GM23248 (cell line): ENCODE data around the gene PLXND1. TPM values are rescaled to one million over a fixed set of nuclear protein-coding genes. Genes with fewer than 3 reads are reported as not detected.

ENCODE experiments used
- DNase-seq: peaks from one replicate; pipeline ENCODE4 v3.0.0-alpha.2; 2015
- H2AFZ ChIP-seq: fragments of 200-600 bp; sonication (generic); 2 replicates; pipeline ENCODE4 v1.6.1; 2016; ENCODE audit warnings: antibody characterized with exemption
- H3F3A ChIP-seq: fragments of 200-600 bp; sonication (generic); 2 replicates; pipeline ENCODE4 v1.6.1; 2016; ENCODE audit warnings: mild to moderate bottlenecking, antibody characterized with exemption, mixed run types; ENCODE audit not compliant: insufficient read depth
- H3K27ac ChIP-seq: fragments of 200-600 bp; sonication (generic); 2 replicates; pipeline ENCODE4 v1.5.1; 2016; ENCODE audit warnings: mild to moderate bottlenecking
- H3K27me3 ChIP-seq: fragments of 200-600 bp; sonication (generic); replicated peaks from 2 replicates; pipeline ENCODE4 v1.6.1; 2016; ENCODE audit warnings: mild to moderate bottlenecking; ENCODE audit not compliant: insufficient read depth
- H3K36me3 ChIP-seq: fragments of 200-600 bp; sonication (generic); 2 replicates; pipeline ENCODE4 v1.6.1; 2016; ENCODE audit warnings: low read depth, mild to moderate bottlenecking
- H3K4me1 ChIP-seq: fragments of 200-600 bp; sonication (generic); 2 replicates; pipeline ENCODE4 v1.6.1; 2016; ENCODE audit warnings: mild to moderate bottlenecking; ENCODE audit not compliant: insufficient read depth
- H3K4me2 ChIP-seq: fragments of 200-600 bp; sonication (generic); one replicate; pipeline ENCODE4 v1.6.1; 2016; ENCODE audit warnings: mild to moderate bottlenecking; ENCODE audit not compliant: unreplicated experiment
- H3K4me3 ChIP-seq: fragments of 200-600 bp; sonication (generic); 2 replicates; pipeline ENCODE4 v1.5.1; 2016; ENCODE audit warnings: mild to moderate bottlenecking
- H3K79me2 ChIP-seq: fragments of 200-600 bp; sonication (generic); 2 replicates; pipeline ENCODE4 v1.6.1; 2016; ENCODE audit warnings: mild to moderate bottlenecking; ENCODE audit not compliant: insufficient read depth
- H3K9ac ChIP-seq: fragments of 200-600 bp; sonication (generic); 2 replicates; pipeline ENCODE4 v1.6.1; 2016; ENCODE audit warnings: mild to moderate bottlenecking
- H3K9me2 ChIP-seq: fragments of 200-600 bp; sonication (generic); 2 replicates; pipeline ENCODE4 v1.6.1; 2016; ENCODE audit warnings: mixed run types, mild to moderate bottlenecking, moderate library complexity; ENCODE audit not compliant: insufficient read depth
- H3K9me3 ChIP-seq: fragments of 200-600 bp; sonication (generic); one replicate; pipeline ENCODE4 v1.6.1; 2017; ENCODE audit warnings: low read depth
- H4K20me1 ChIP-seq: fragments of 200-600 bp; sonication (generic); 2 replicates; pipeline ENCODE4 v1.6.0; 2016; ENCODE audit not compliant: insufficient read depth
- EZH2 ChIP-seq: fragments of 200-600 bp; sonication (generic); IDR thresholded peaks from 2 replicates; pipeline ENCODE4 v1.6.1; 2018; ENCODE audit warnings: antibody characterized with exemption, mild to moderate bottlenecking; ENCODE audit not compliant: insufficient read depth, poor library complexity, severe bottlenecking
- EZH2phosphoT487 ChIP-seq: fragments of 200-600 bp; sonication (generic); IDR thresholded peaks from 2 replicates; pipeline ENCODE4 v1.6.1; 2018; ENCODE audit warnings: antibody characterized with exemption, moderate library complexity, mild to moderate bottlenecking, low read depth; ENCODE audit not compliant: insufficient read depth
- WGBS, 2 experiments: methylation state at CpG; one replicate each; pipeline ENCODE4 v1.1.6; 2015 to 2017; ENCODE audit warnings: low lambda C conversion rate in 2 of 2, low coverage in 1 of 2; ENCODE audit errors: missing lambda C conversion rate in 2 of 2; 5-methylcytosine and 5-hydroxymethylcytosine counted together
- in situ Hi-C: fragments of 300-500 bp; cut with MboI; formaldehyde crosslinking; loops from 2 replicates; pipeline ENCODE4 v1.15.0; 2020
- polyA plus RNA-seq: library from polyadenylated mRNA; unstranded; fragments of >200 nt; fragmentation: Nextera tagmentation; extraction: Ambion mirVana; gene quantifications from 2 replicates; pipeline ENCODE4 v1.2.1, GENCODE V29; 2016
- total RNA-seq: library from RNA; depleted of rRNA; stranded (reverse); fragments of >200 nt; shearing (Covaris generic); gene quantifications from 2 replicates; pipeline ENCODE4 v1.2.3, GENCODE V29; 2014

Gene PLXND1
- total and polyA plus RNA-seq, 2 experiments from 2014 or later, result 37.4 to 83.0 TPM

DNA sequence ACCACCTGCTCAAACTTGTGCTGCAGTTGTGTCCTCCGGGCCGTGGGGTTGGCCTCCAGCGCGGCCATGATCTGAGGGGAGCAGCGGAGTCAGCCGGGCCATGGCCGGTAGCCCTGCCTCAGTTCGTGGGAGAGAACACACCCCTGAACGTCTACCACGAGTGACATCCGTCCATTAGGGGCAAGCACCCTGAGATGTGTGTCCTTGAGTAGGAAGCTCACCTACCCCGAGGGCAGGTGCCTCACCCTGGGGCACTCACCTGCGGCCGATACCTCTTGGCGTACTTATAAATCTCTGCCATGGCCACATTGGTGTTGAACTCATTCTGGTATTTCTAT, 50.1 kb downstream of the PLXND1 start:
- 94 to 98% methylated on average over 15 of the region's 15 CpGs for WGBS, 2 experiments
- no peaks in the 10 kb centered on the region for H3K79me2 ChIP-seq
- in situ Hi-C loops, result no loop called here
- no peak for DNase-seq
- H2AFZ ChIP-seq, result no peak overlapping the region
- H3K9me3 ChIP-seq, result no peaks in the 10 kb centered on the region
- no peaks in the 10 kb centered on the region for H4K20me1 ChIP-seq
- no peak overlapping the region for H3K27ac ChIP-seq
- peaks cover 4% of the 10 kb centered on the region; the same call in 1 of the 2 replicates for H3K36me3 ChIP-seq
- no peak overlapping the region for H3K4me3 ChIP-seq
- no peak overlapping the region for H3K4me2 ChIP-seq
- TF ChIP-seq EZH2, result no peak
- TF ChIP-seq EZH2phosphoT487, result no peak
- H3K4me1 ChIP-seq, result peaks cover 34% of the 10 kb centered on the region
- no peak overlapping the region for H3K9ac ChIP-seq
- no peaks in the 10 kb centered on the region for H3K9me2 ChIP-seq
- H3F3A ChIP-seq, result peaks cover 23% of the 10 kb centered on the region; the same call in 1 of the 2 replicates
- H3K27me3 ChIP-seq, result no peaks in the 10 kb centered on the region

DNA sequence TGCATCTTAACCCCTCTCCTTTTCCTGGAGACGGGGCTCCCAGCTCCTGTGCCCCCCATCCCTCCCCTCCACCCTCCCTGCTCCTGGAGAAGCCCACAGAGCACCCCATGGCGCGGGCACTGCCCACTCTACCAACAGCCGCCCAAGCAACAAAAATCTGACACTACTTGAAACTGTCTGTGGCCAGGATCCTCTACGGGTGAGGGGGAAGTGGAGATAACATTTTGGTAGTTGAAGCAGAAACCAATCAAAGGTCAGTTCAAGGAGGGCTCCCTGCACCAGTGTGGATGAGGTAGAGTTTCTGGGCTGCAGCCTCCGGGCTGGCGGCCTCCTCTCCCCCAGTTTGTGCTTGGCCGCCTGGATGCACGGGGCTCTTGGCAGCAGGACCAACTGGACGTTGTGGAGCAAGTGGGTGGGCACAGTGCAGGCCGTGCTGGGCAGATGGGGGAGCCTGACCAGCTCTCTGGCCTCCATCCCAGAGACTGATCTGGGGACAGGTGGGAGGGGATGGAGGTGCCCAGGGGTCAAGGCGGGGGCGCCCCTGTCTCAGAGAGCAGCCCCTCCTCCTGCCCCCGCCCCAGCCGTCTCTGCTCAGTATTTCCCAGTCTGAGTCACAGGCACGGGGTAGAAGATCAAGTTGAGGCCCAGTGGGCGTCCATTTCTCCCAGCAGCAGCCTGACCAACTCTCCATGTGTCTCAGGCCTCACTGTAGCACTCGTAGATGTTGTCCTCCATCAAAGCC, 50.7 kb downstream of the PLXND1 start:
- Histone ChIP-seq H3K4me2 (no peak overlapping the region), H3K4me1 (peaks cover 30% of the 10 kb centered on the region), H3K36me3 (peaks cover 4% of the 10 kb centered on the region; the same call in 1 of the 2 replicates), H3K9me3 (no peaks in the 10 kb centered on the region), H3F3A (peaks cover 22% of the 10 kb centered on the region; the same call in 1 of the 2 replicates), H2AFZ (no peak overlapping the region), H3K9ac (no peak overlapping the region), H3K27me3 (no peaks in the 10 kb centered on the region), H4K20me1 (no peaks in the 10 kb centered on the region), H3K27ac (no peak overlapping the region), H3K9me2 (no peaks in the 10 kb centered on the region), H3K4me3 (no peak overlapping the region), H3K79me2 (no peaks in the 10 kb centered on the region)
- WGBS, 2 experiments, result 88 to 90% methylated on average over 17 to 18 of the region's 18 CpGs
- in situ Hi-C loops, result no loop called here
- no peak for DNase-seq
- TF ChIP-seq EZH2phosphoT487 (no peak), EZH2 (no peak)

DNA sequence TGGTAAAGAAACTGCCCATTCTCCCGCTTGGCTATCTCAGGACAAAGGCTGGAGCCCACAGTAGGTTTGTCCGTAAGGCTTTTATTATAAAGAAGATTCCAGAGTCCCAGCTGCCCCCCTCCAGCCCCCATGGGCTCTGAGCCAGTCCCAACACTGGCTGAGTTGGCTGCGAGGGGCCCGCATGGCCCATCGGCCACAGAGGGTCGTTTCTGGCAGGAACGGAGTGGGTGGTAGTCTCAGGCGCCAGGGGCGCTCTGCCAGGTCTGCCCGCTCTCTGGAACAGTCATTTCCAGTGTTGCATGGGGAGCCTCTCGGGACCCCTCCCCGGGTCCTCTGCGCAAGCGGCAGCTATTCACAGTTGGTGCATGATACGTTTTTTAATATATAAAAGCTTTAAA, 51.3 kb downstream of the PLXND1 start:
- no peaks in the 10 kb centered on the region for H3K9me3 ChIP-seq
- in situ Hi-C loops, result no loop called here
- no peak for DNase-seq
- H2AFZ ChIP-seq, result no peak overlapping the region
- 83 to 87% methylated on average over 15 of the region's 15 CpGs for WGBS, 2 experiments
- H3K4me1 ChIP-seq, result peaks cover 23% of the 10 kb centered on the region
- no peak overlapping the region for H3K9ac ChIP-seq
- TF ChIP-seq EZH2phosphoT487, result no peak
- no peak for TF ChIP-seq EZH2
- H3K4me2 ChIP-seq, result no peak overlapping the region
- H3K27ac ChIP-seq, result no peak overlapping the region
- H3K36me3 ChIP-seq, result peaks cover 4% of the 10 kb centered on the region; the same call in 1 of the 2 replicates
- no peaks in the 10 kb centered on the region for H3K9me2 ChIP-seq
- no peaks in the 10 kb centered on the region for H3K27me3 ChIP-seq
- H3F3A ChIP-seq, result peaks cover 18% of the 10 kb centered on the region; the same call in 1 of the 2 replicates
- H3K4me3 ChIP-seq, result no peak overlapping the region
- H4K20me1 ChIP-seq, result no peaks in the 10 kb centered on the region
- no peaks in the 10 kb centered on the region for H3K79me2 ChIP-seq

DNA sequence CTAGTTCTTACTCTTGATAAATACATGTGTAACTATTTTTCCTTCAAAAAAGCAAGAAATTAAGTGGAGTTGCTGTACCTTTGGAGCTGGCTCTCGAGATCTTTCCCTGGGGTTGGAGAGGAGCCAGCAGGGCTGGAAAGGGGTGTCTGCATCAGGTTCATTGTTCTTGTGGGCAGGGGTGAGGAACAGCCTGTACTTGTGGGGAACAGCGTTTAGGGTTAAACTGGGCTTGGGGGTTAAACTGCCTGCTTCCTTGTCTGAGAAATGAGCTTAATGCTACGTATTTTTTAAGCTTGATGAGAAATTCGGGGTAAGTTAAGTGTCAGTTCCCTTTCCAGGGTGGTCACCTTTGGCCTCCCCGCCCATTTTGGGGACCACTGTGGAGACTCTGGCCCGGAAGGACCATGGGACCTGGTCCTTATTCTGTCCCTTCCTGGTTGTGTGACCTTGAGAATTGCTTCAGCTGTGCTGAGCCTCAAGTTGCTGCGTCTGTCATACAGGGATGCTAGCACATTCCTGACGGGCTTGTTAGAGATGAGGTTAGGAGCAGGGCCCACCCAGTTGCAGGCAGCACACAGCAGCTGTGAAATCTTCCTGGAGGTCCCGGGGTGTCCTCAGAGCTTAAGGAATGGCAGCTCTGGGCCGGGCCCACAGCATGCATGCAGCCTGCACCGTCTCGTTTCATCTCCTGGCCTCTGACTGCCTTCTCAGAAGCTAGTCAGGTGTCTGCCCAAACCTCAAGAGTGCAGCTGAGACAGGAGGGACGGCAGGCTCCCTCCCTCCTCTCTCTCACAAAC, 51.9 kb downstream of the PLXND1 start:
- H3K4me2 ChIP-seq, result no peak overlapping the region
- no peak for DNase-seq
- peaks cover 23% of the 10 kb centered on the region for H3K4me1 ChIP-seq
- peaks cover 4% of the 10 kb centered on the region; the same call in 1 of the 2 replicates for H3K36me3 ChIP-seq
- H4K20me1 ChIP-seq, result no peaks in the 10 kb centered on the region
- in situ Hi-C loops, result no loop called here
- no peaks in the 10 kb centered on the region for H3K9me2 ChIP-seq
- no peaks in the 10 kb centered on the region for H3K79me2 ChIP-seq
- no peak overlapping the region for H2AFZ ChIP-seq
- H3K27me3 ChIP-seq, result no peaks in the 10 kb centered on the region
- H3K4me3 ChIP-seq, result no peak overlapping the region
- TF ChIP-seq EZH2phosphoT487, result no peak
- TF ChIP-seq EZH2, result no peak
- no peak overlapping the region for H3K27ac ChIP-seq
- 72% methylated on average over 13 of the region's 13 CpGs for WGBS, 2 experiments
- H3K9me3 ChIP-seq, result no peaks in the 10 kb centered on the region
- H3K9ac ChIP-seq, result no peak overlapping the region
- H3F3A ChIP-seq, result peaks cover 17% of the 10 kb centered on the region; the same call in 1 of the 2 replicates
